ENCODE measurements around the gene RIMS4. TPM values are rescaled to one million over a fixed set of nuclear protein-coding genes. Genes with fewer than 3 reads are reported as not detected.

The RIMS4 gene
- total and polyA plus RNA-seq, 10 of the 15 experiments (the other 5 are each of a cell fraction or from before 2014, with no cell fraction given) = under 0.01 to 0.07 (median 0.05) TPM; not detected in 5

GRCh38 chr20:44730441-44730840 is 79.9 kb downstream of the RIMS4 start:
- ChIA-PET SMC1A (ENCODE audit: uncharacterized antibody, unreplicated experiment) (interaction anchor here (1.1 to 1.5 kb wide), 2 partner anchors 46 to 49 kb away, joined by 3 read pairs; no protein-coding TSS in a partner anchor), CTCF (interaction anchor here (8.2 kb wide), 1 partner anchor 46 kb away, joined by 91 read pairs; no protein-coding TSS in a partner anchor), POLR2A (no interaction called here), RAD21 (ENCODE audit: unreplicated experiment) (no interaction called here)
- in situ Hi-C loops (cut with MboI) (loop anchor here (5.0 kb wide), 1 partner anchor 43 kb away; no protein-coding TSS in a partner anchor), intact Hi-C loops (cut with micrococcal nuclease; ENCODE audit: unreplicated experiment) (loop anchor here (5.0 kb wide), 1 partner anchor 343 kb away; no protein-coding TSS in a partner anchor)
- ATAC-seq = no peak
- H3K4me3 ChIP-seq = no peak overlapping the region
- BruUV-seq (replicated peaks) = no TSS peak
- H3K4me1 ChIP-seq (ENCODE audit: control insufficient read depth, insufficient read depth, low read length) = peaks cover 7% of the 10 kb centered on the region
- H2AFZ ChIP-seq (ENCODE audit: control insufficient read depth, low read depth, low read length) = no peak overlapping the region
- no peak overlapping the region for H3K9ac ChIP-seq (ENCODE audit: control insufficient read depth, insufficient read depth, low read length)
- H3K27me3 ChIP-seq (replicated peaks in 1 of 2; ENCODE audit: control insufficient read depth in 2 of 2, insufficient read depth in 2 of 2, low read length in 1 of 2) = no peaks in the 10 kb centered on the region; a peak in 1 of 4 replicates
- 60% methylated on average over 2 of the region's 2 CpGs for WGBS (ENCODE audit: insufficient coverage, insufficient replicate concordance, low lambda C conversion rate, missing lambda C conversion rate)
- TF ChIP-seq TARDBP (IDR thresholded peaks at IDR 0.05; ENCODE audit: borderline replicate concordance) = no peak
- no peak for TF ChIP-seq CEBPZ (IDR thresholded peaks at IDR 0.05; ENCODE audit: low read depth, low read length)
- TF ChIP-seq KAT2A (conservative IDR thresholded peaks at IDR 0.05; ENCODE audit: control insufficient read depth, low read depth, low read length) = no peak
- no peak for TF ChIP-seq RFX5 (IDR thresholded peaks at IDR 0.05; ENCODE audit: low read depth, low read length)
- no peak for TF ChIP-seq ETV6 (conservative IDR thresholded peaks at IDR 0.05 in 1 of 2, IDR thresholded peaks at IDR 0.05 in 1 of 2; ENCODE audit: borderline replicate concordance in 1 of 2, low read depth in 1 of 2)
- no peak for TF ChIP-seq ATF2 (IDR thresholded peaks at IDR 0.05; ENCODE audit: low read length)
- no peak for TF ChIP-seq SREBF2 (IDR thresholded peaks at IDR 0.05; ENCODE audit: low read length)
- TF ChIP-seq TCF12 (IDR thresholded peaks at IDR 0.05; ENCODE audit: low read depth, low read length) = no peak
- no peak for TF ChIP-seq SMAD1 (IDR thresholded peaks at IDR 0.05; ENCODE audit: low read depth, partially characterized antibody)
- TF ChIP-seq BCL11A (IDR thresholded peaks at IDR 0.05; ENCODE audit: low read depth, low read length) = no peak
- no peak for TF ChIP-seq YBX1 (IDR thresholded peaks at IDR 0.05)
- TF ChIP-seq MAX (IDR thresholded peaks at IDR 0.05; ENCODE audit: low read depth, low read length) = no peak
- TF ChIP-seq SP1 (IDR thresholded peaks at IDR 0.05; ENCODE audit: low read depth, low read length) = no peak
- TF ChIP-seq POU2F2 (IDR thresholded peaks at IDR 0.05; ENCODE audit: borderline replicate concordance, low read depth, low read length) = no peak
- no peak for TF ChIP-seq ZSCAN29 (IDR thresholded peaks at IDR 0.05)
- no peak for TF ChIP-seq SMARCA5 (IDR thresholded peaks at IDR 0.05)
- TF ChIP-seq LARP7 (IDR thresholded peaks at IDR 0.05) = no peak
- TF ChIP-seq ZBTB40 (IDR thresholded peaks at IDR 0.05; ENCODE audit: borderline replicate concordance) = no peak
- H3K27ac ChIP-seq (ENCODE audit: control insufficient read depth, insufficient read depth) = no peak overlapping the region
- no peak for FAIRE-seq
- DNase-seq (ENCODE audit: low read depth, low spot score) = no peak
- no peak overlapping the region for H3K4me2 ChIP-seq (ENCODE audit: control insufficient read depth, insufficient read depth)
- no peaks in the 10 kb centered on the region; the same call in 2 of the 3 replicates for H3K9me3 ChIP-seq (replicated peaks; ENCODE audit: control insufficient read depth, insufficient read depth, low read length)
- no peaks in the 10 kb centered on the region for H3K36me3 ChIP-seq (ENCODE audit: control insufficient read depth in 2 of 2, insufficient read depth in 2 of 2, low read length in 1 of 2)
- no peaks in the 10 kb centered on the region for H3K79me2 ChIP-seq (ENCODE audit: control insufficient read depth, insufficient read depth, low read length)
- no peaks in the 10 kb centered on the region for H4K20me1 ChIP-seq (ENCODE audit: control insufficient read depth, insufficient read depth)
